ENCODE results near the gene ENOX1. TPM values are rescaled to one million over a fixed set of nuclear protein-coding genes. Genes with fewer than 3 reads are reported as not detected.

The ENOX1 gene
- total and polyA plus RNA-seq, 2 of the 13 experiments (the other 11 are each of a cell fraction or from before 2014, with no cell fraction given): not detected

DNA sequence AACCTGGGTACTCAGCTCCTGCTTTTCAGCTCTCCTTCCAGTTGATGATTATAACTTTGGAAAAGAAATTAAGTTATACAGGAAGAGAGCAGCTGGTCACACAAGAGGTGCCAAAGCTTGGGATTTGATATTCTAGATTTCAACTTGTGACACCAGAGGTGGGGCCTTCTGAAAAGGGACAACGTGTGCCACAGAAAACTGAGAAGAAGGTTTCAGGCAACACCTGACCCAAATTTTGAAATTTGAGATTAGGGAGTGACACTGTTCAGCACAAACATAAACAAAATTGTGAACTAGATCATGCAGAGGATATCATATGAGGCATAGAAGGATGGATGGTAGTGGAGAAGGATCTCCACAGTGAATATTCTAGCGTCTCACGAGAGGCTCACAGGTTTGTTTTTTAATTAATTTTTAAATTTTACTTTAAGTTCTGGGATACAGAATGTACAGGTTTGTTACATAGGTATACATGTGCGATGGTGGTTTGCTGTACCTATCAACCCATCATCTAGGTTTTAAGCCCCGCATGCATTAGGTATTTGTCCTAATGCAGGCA, 379.7 kb downstream of the ENOX1 start:
- TF ChIP-seq ZNF615 (CRISPR knock-in tag; IDR thresholded peaks at IDR 0.05; ENCODE audit: borderline replicate concordance): no peak
- TF ChIP-seq HDAC6 (IDR thresholded peaks at IDR 0.05; ENCODE audit: low read depth, low read length): no peak
- TF ChIP-seq, protein P1, sequence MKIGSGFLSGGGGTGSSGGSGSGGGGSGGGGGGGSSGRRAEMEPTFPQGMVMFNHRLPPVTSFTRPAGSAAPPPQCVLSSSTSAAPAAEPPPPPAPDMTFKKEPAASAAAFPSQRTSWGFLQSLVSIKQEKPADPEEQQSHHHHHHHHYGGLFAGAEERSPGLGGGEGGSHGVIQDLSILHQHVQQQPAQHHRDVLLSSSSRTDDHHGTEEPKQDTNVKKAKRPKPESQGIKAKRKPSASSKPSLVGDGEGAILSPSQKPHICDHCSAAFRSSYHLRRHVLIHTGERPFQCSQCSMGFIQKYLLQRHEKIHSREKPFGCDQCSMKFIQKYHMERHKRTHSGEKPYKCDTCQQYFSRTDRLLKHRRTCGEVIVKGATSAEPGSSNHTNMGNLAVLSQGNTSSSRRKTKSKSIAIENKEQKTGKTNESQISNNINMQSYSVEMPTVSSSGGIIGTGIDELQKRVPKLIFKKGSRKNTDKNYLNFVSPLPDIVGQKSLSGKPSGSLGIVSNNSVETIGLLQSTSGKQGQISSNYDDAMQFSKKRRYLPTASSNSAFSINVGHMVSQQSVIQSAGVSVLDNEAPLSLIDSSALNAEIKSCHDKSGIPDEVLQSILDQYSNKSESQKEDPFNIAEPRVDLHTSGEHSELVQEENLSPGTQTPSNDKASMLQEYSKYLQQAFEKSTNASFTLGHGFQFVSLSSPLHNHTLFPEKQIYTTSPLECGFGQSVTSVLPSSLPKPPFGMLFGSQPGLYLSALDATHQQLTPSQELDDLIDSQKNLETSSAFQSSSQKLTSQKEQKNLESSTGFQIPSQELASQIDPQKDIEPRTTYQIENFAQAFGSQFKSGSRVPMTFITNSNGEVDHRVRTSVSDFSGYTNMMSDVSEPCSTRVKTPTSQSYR (CRISPR knock-in tag; IDR thresholded peaks at IDR 0.05; ENCODE audit: borderline replicate concordance): no peak
- TF ChIP-seq, protein P2, sequence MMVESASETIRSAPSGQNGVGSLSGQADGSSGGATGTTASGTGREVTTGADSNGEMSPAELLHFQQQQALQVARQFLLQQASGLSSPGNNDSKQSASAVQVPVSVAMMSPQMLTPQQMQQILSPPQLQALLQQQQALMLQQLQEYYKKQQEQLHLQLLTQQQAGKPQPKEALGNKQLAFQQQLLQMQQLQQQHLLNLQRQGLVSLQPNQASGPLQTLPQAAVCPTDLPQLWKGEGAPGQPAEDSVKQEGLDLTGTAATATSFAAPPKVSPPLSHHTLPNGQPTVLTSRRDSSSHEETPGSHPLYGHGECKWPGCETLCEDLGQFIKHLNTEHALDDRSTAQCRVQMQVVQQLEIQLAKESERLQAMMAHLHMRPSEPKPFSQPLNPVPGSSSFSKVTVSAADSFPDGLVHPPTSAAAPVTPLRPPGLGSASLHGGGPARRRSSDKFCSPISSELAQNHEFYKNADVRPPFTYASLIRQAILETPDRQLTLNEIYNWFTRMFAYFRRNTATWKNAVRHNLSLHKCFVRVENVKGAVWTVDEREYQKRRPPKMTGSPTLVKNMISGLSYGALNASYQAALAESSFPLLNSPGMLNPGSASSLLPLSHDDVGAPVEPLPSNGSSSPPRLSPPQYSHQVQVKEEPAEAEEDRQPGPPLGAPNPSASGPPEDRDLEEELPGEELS (CRISPR knock-in tag; IDR thresholded peaks at IDR 0.05): no peak
- no peak for TF ChIP-seq ZNF441 (CRISPR knock-in tag; IDR thresholded peaks at IDR 0.05; ENCODE audit: borderline replicate concordance)
- no peak for TF ChIP-seq TCF7L2 (IDR thresholded peaks at IDR 0.05; ENCODE audit: low read depth, low read length)
- TF ChIP-seq PLRG1 (conservative IDR thresholded peaks at IDR 0.05): no peak
- TF ChIP-seq, protein P3, sequence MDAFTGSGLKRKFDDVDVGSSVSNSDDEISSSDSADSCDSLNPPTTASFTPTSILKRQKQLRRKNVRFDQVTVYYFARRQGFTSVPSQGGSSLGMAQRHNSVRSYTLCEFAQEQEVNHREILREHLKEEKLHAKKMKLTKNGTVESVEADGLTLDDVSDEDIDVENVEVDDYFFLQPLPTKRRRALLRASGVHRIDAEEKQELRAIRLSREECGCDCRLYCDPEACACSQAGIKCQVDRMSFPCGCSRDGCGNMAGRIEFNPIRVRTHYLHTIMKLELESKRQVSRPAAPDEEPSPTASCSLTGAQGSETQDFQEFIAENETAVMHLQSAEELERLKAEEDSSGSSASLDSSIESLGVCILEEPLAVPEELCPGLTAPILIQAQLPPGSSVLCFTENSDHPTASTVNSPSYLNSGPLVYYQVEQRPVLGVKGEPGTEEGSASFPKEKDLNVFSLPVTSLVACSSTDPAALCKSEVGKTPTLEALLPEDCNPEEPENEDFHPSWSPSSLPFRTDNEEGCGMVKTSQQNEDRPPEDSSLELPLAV (CRISPR knock-in tag; conservative IDR thresholded peaks at IDR 0.05; ENCODE audit: low read depth): no peak
- no peak for TF ChIP-seq ZNF121 (CRISPR knock-in tag; IDR thresholded peaks at IDR 0.05)
- no peak for TF ChIP-seq KAT7 (CRISPR knock-in tag; IDR thresholded peaks at IDR 0.05; ENCODE audit: borderline replicate concordance)
- no peak for TF ChIP-seq KLF13 (CRISPR knock-in tag; IDR thresholded peaks at IDR 0.05)
- DNase-seq (ENCODE audit: low spot score): no peak
- intact Hi-C loops (cut with micrococcal nuclease; ENCODE audit: unreplicated experiment) (no loop called here), in situ Hi-C loops (cut with HindIII; ENCODE audit: extremely low pct_ligation_motif_present, low pct_unique_long_range_greater_than_20kb) (no loop called here)
- ChIA-PET POLR2A (no interaction called here), CTCF (ENCODE audit: low intra/inter-chr PET ratio, low total read pairs) (no interaction called here)
- no peaks in the 10 kb centered on the region for H3K9me3 ChIP-seq (ENCODE audit: low read length)
- H3K4me3 ChIP-seq (replicated peaks in 1 of 3; ENCODE audit: insufficient read depth in 1 of 3, low read depth in 2 of 3, low read length in 3 of 3): no peak overlapping the region
- no peaks in the 10 kb centered on the region for H4K20me1 ChIP-seq (ENCODE audit: insufficient read depth, low read length)
- H3K79me2 ChIP-seq (ENCODE audit: insufficient read depth, low read length): no peaks in the 10 kb centered on the region
- H2AFZ ChIP-seq (ENCODE audit: low read length): no peak overlapping the region
- H3K4me1 ChIP-seq (ENCODE audit: insufficient read depth, low read length): no peaks in the 10 kb centered on the region
- no peak overlapping the region for H3K4me2 ChIP-seq (ENCODE audit: low read depth, low read length)
- no peak overlapping the region for H3K27ac ChIP-seq (ENCODE audit: extremely low read length, insufficient read depth, low read length)
- H3K36me3 ChIP-seq (replicated peaks in 1 of 2; ENCODE audit: control insufficient read depth in 1 of 2, insufficient read depth in 2 of 2, low read length in 2 of 2): no peaks in the 10 kb centered on the region
- 26% methylated on average over 5 of the region's 5 CpGs for WGBS (ENCODE audit: low lambda C conversion rate)
- no peaks in the 10 kb centered on the region for H3K27me3 ChIP-seq (ENCODE audit: control insufficient read depth in 1 of 2, insufficient read depth in 2 of 2, low read length in 2 of 2)
- no peak for ATAC-seq
- no TSS peak for BruUV-seq (replicated peaks)
- no peak overlapping the region for H3K9ac ChIP-seq (ENCODE audit: insufficient read depth, low read depth, low read length)
- no peak for FAIRE-seq

Data from HepG2 (cell line).